ENCODE data around the gene FER.
"Not testable (repeated sequence)": the region's sequence is repeated elsewhere in the genome, so short reads cannot be mapped to it uniquely, and the experiment has no call there.

Gene FER

GRCh38 chr5:109145139-109145538 lies 397.4 kb downstream of the FER start:
- no peak for DNase-seq

DNA sequence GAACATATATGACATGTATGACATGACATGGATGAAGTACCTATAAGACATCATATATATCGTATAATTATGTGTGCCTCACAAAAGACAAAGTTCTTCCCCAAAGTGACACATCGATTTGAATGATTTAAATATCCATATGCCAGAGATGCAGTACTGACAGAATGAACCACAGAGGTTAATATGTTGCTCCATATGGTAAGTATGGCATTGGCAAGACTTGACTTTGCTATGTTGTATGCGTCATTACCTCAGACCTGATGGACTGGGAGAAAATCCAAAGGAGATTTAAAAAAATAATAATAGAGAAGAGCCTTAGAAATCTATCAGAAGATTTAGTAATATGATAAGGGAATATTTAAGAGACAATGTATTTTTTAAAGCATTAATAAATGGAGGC lies 398.9 kb downstream of the FER start:
- no peak for DNase-seq

- no peak for DNase-seq
Observed at GRCh38 chr5:109152565-109152964, 404.9 kb downstream of the FER start.

DNA sequence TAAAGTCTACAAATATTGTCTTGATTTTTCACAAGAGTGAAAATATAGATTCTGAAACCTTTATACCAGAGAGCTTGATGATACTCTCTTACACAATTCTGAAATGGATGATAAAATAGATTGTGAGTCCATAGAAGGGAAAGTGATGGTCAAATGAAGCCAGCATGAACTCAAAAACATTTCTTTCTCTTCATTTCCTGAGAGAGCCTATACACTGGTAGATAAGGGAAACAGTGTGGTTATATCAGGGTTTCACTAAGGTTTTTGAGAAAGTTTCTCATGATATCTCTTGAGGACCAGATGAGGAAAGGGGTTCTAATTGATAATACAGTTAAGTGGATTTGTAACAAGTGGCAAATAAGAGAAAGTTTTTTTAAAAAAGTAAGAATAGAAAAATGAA lies 407.9 kb downstream of the FER start:
- DNase-seq, result no peak

GRCh38 chr5:109156885-109157284 lies 409.2 kb downstream of the FER start:
- no peak for DNase-seq

DNA sequence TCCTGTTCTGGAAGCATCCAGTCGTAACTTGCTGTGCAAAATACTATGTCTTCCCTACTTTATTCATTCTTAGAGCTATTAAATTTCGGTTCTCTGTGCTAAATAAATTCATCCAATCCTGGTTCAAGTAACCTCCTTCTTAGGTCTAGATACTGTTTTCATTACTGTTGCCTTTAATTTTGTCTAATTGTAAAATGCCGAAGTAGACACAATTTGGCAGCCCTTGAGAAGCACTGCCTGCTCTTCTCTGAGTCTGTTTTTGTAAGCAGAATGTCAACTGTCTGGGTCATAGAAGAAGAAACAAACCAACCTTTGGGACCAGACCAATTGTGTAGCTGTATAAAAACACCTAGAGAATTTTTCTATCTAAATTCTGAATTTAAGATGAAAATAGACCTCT lies 412.8 kb downstream of the FER start:
- DNase-seq, result no peak

- DNase-seq, result no peak
Observed at GRCh38 chr5:109161914-109162683, 414.4 kb downstream of the FER start.

DNA sequence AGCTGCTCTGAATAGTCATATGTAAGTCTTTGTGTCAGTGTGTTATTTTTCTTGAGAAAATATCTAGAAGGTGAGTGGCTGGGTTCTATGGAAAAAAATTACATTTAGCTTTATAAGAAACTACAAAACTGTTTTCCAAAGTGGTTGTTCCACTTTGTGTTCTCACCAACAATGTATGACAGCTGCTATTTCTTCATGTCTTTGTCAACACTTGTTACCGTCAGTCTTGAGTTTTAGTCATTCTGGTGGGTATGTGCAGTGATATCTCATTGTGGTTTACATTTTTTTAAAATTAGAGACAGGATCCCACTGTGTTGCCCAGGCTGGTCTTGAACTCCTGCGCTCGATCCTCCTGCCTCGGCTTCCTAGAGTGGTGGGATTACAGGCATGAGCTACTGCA lies 415.6 kb downstream of the FER start:
- DNase-seq, result no peak

- DNase-seq, result no peak
Observed at GRCh38 chr5:109164001-109164400, 416.3 kb downstream of the FER start.

GRCh38 chr5:109167586-109167985 lies 419.9 kb downstream of the FER start:
- DNase-seq, result no peak

DNA sequence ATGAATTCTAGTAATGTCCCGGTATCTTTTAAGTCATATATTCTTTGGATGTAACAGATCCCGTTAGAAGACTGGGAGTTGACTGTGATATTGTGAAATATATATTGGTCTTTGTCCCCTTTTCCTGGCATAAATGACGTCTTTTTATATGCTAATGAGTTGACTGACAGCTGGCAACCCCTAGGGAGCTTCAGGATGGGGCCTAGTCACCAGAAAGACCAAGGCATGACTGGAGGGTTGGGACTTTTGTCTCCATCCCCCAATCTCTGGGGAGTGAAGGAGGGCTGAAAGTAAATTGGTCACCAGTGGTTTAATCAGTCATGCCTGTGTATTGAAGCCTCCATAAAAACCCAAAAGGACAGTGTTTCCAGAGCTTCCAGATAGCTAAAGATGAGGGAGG lies 420.5 kb downstream of the FER start:
- DNase-seq, result no peak

DNA sequence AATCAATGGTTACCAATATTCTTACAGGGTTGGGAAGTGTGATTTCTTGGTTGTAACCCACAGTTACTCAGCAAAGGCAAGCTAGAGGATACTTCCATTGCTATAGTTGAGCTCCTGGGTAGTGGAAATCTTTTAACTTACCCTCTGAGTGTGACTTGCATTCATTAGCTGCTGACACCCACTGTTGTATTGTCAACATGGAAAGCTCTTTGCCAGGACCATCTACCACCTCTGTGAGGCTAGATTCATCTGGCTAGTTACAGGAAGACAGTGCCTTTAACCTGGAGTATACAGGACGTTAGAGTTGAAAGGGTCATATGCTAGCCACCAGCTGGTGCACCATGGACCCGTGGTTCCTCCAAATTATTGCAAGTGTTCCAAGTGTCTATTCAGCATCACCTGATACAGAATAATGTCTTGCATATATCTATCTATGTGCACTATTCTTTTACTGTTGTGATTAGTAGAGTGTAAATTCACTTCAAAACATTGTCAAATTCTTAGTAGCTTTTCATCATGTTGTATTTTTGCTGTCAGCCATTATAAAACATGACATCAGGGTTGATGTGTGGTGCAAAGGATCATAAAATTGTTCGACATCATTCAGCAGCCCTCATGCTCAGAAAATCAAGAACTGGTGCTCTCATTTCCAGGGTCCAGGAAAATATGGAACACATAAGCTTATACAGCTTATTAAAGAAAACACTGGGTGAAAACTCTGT lies 423.1 kb downstream of the FER start:
- DNase-seq, result no peak

GRCh38 chr5:109171437-109172073 lies 423.9 kb downstream of the FER start:
- DNase-seq, result not testable (repeated sequence)

DNA sequence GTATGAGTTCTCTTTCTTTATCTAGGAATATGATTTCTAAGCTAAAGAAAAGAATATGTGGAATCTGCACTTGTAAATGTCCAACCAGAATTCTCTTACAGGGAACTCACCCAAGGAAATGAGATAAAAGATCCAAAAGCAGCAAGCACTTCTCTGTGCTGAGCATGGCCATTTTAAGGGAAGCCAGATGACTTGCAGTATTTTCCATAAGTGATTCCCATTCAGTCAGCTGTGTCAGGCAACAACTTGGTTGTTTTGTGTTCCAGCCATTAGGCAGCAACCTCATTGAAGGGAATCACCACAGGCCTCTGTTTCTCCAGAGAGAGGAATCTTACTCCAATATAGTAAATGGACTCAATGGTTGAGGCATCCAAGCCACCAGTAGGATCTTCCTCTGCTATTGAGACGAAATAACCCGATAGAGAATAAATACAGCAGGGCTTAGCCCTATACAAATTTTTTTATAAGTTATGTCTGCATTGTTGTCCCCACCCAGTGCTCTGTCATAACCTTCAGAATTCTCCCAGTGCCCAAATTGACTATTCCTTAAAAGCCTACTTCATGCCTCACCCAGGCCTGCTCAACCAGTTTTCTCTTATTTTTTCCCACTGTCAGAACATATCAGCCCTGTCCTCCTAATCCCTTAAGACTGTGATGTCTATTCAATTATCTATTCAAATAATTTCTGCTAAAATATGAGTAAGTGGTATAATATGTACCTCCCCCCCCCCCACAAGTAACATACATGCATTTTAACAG lies 425.5 kb downstream of the FER start:
- DNase-seq, result no peak

DNA sequence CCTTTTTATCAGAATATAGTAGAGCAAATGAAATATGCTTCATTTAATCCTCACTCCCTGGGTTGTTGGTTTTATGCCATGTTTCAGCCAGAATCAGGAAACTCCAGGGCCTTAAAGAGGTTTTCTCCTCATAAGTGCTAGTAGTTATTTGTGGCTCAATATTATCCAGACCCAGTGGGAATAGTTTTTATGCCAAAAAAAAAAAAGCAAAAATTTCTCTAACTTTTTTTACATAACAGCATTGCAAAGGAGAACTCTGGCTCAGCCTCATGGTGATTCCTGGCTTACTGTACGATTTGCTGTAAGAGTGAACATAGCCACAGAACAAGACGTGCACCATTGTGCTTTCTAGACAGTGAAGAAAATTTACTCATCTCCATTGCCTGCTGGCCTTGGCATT lies 429.5 kb downstream of the FER start:
- no peak for DNase-seq

GRCh38 chr5:109177782-109178181 lies 430.1 kb downstream of the FER start:
- DNase-seq, result no peak

- DNase-seq, result no peak
Observed at GRCh38 chr5:109180668-109181067, 433.0 kb downstream of the FER start.

GRCh38 chr5:109186759-109187158 lies 439.1 kb downstream of the FER start:
- no peak for DNase-seq

DNA sequence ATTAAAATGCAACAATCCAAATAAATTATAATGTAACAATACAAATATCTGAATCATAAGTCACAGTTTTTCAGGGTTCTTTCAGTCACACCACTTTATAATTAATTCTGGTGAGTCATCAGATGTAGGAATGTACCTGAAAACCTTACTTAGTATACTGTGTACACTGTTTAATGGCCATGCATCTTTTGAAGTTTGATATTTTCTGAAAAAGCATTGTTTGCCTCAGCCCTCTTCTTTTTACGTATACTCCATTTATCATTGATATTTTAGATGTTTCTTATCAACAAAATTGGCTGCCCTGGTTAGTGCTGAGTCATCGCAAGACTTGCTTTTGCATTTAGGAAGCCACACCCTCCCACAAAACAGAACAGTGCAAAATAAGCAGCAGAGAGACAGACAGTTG lies 443.5 kb downstream of the FER start:
- DNase-seq, result no peak

DNA sequence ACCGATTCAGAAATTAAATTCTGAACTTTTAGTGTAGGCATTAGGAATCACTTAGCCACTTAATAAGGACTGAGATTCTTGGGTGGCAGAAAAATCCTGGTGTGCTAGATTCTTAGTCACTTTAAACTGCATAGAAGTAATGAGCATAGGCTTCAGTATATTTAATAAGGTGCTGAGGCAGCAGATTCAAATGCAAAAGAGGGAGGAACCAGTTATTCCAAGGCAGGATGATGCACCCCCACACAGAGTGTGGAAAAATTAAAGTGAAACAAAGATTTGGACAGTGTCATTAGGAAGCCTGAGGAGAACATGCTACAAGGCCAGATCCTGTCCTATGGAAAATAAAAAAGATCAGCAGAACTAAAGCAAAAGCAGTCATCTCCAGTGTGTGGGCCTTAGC lies 444.3 kb downstream of the FER start:
- no peak for DNase-seq

DNA sequence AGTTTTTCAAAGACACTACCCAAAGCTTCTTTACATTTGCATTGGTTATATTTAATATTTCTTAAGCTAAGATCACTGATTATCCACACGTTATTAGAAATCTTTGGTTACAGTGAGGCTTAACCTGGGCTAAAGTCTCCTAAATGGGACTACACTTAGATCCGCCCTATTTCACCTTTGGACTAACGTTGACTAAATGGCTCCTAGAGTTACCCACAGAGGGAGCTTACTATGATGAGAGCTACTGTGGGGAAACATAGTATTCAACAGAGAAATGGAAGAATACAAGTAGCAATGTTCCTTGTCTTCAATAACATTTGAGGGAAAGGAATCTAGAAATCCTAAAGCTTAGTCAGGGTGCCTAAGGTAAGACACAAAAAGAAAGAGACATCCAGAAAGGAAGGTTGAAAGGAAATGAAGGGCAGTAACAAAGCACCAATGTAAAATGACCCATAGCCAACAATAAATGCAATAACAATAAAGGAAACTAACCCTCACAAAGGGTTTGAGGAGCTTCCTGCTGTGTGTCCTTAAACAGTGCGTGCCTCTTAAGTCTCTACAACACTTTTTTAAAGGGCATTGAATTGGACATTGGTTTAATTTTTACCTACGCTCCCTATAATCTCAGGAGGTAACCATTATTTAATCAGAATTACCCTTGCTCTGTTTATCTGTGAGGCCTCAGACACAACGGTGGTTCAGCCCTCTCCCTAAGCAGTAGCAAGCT lies 445.0 kb downstream of the FER start:
- DNase-seq, result no peak

- no peak for DNase-seq
Observed at GRCh38 chr5:109195667-109196066, 448.0 kb downstream of the FER start.
